A549 (cell line): Measurements from ENCODE around the gene RSPH6A. TPM values are rescaled to one million over a fixed set of nuclear protein-coding genes. Genes with fewer than 3 reads are reported as not detected.
A peak's percentile ranks its signal among the peaks of the same experiment; 100 is the strongest.

ENCODE experiments used
- ATAC-seq, 2 experiments: fragments of 200-7000 bp in 1 of 2; fragments of >200 bp in 1 of 2; cut with Nextera tagmentation in 1 of 2; cut with Tn5 transposase in 1 of 2; 3 replicates each; pipeline versions ENCODE4 v1.8.0 to v1.9.1; 2018 to 2020; ENCODE audit warnings: mild to moderate bottlenecking in 1 of 2, moderate library complexity in 1 of 2
- CTCF ChIA-PET: fragments of 300-600 bp; sonication (Branson Sonifier 250); formaldehyde crosslinking; extraction: SDS; loops from one replicate; lab custom pipeline; 2021; ENCODE audit warnings: antibody characterized with exemption, inconsistent platforms; lab: Yijun Ruan, JAX
- POLR2A ChIA-PET: fragments of 350-600 bp; formaldehyde crosslinking; extraction: SDS; loops from one replicate; lab custom pipeline; 2021; ENCODE audit warnings: antibody characterized with exemption, inconsistent platforms; lab: Yijun Ruan, JAX
- DNase-seq, 2 experiments: peaks; one replicate each; pipeline versions ENCODE4 v3.0.0 to v3.0.0-alpha.2; 2011 to 2016; ENCODE audit warnings: low read depth in 1 of 2, low spot score in 1 of 2
- FAIRE-seq: peaks from 2 replicates; lab custom pipeline; 2011; peaks lifted over from hg19 to GRCh38; lab: Jason Lieb, UNC
- H3K27ac ChIP-seq, 2 experiments: fragments of >200 bp; sonication (Bioruptor Twin); formaldehyde crosslinking; 3 replicates each; pipeline ENCODE4 v1.5.1; 2016 to 2017
- H3K4me1 ChIP-seq: fragments of >200 bp; sonication (Bioruptor Twin); formaldehyde crosslinking; 3 replicates; pipeline ENCODE4 v1.6.1; 2016
- H3K4me2 ChIP-seq: fragments of >200 bp; sonication (Bioruptor Twin); formaldehyde crosslinking; 3 replicates; pipeline ENCODE4 v1.6.1; 2016
- H3K4me3 ChIP-seq: fragments of >200 bp; sonication (Bioruptor Twin); formaldehyde crosslinking; 3 replicates; pipeline ENCODE4 v1.5.1; 2016
- H3K9me3 ChIP-seq: fragments of >200 bp; sonication (Bioruptor Twin); formaldehyde crosslinking; 3 replicates; pipeline ENCODE4 v1.6.1; 2016
- BCL3 ChIP-seq: fragments of >200 bp; sonication (Bioruptor Twin); formaldehyde crosslinking; IDR thresholded peaks from 3 replicates; pipeline ENCODE4 v1.6.1; 2016
- BHLHE40 ChIP-seq: IDR thresholded peaks from 2 replicates; pipeline ENCODE4 v1.6.1; 2012; ENCODE audit warnings: low read depth, low read length, inconsistent platforms
- CBX8 ChIP-seq: fragments of 200-600 bp; sonication (generic); IDR thresholded peaks from 2 replicates; pipeline ENCODE4 v1.6.1; 2016
- CEBPB ChIP-seq, 2 experiments: fragments of >200 bp in 1 of 2; sonication (Bioruptor Twin) in 1 of 2; formaldehyde crosslinking in 1 of 2; IDR thresholded peaks; 2 replicates each; pipeline ENCODE4 v1.6.1; 2012 to 2016
- CHD2 ChIP-seq: fragments of 150-350 bp; IDR thresholded peaks from 2 replicates; pipeline ENCODE4 v1.6.1; 2014; ENCODE audit warnings: low read length; ENCODE audit not compliant: partially characterized antibody
- CHD4 ChIP-seq: fragments of 200-600 bp; sonication (generic); IDR thresholded peaks from 2 replicates; pipeline ENCODE4 v1.6.1; 2016; ENCODE audit warnings: antibody characterized with exemption, mild to moderate bottlenecking, borderline replicate concordance
- EHF ChIP-seq: fragments of 250-450 bp; sonication (Bioruptor Pico); IDR thresholded peaks from 2 replicates; pipeline ENCODE4 v1.5.0; 2020; ENCODE audit warnings: mild to moderate bottlenecking
- EHMT2 ChIP-seq: fragments of 200-600 bp; sonication (generic); IDR thresholded peaks from 2 replicates; pipeline ENCODE4 v1.6.1; 2016; ENCODE audit warnings: antibody characterized with exemption, low read depth, mild to moderate bottlenecking, moderate library complexity
- FOSB ChIP-seq: fragments of 250-450 bp; sonication (Bioruptor Pico); IDR thresholded peaks from 2 replicates; pipeline ENCODE4 v1.5.0; 2020; ENCODE audit warnings: mild to moderate bottlenecking, moderate library complexity
- FOSL2 ChIP-seq, 2 experiments: fragments of 450-650 bp in 1 of 2; fragments of >200 bp in 1 of 2; sonication (Bioruptor Twin) in 1 of 2; formaldehyde crosslinking; IDR thresholded peaks; 2 replicates each; pipeline versions ENCODE4 v1.5.0 to v1.6.1; 2016 to 2020; ENCODE audit warnings: mild to moderate bottlenecking in 1 of 2, moderate library complexity in 1 of 2
- FOXS1 ChIP-seq: fragments of 250-450 bp; sonication (Bioruptor Pico); IDR thresholded peaks from 2 replicates; pipeline ENCODE4 v1.5.0; 2020; ENCODE audit warnings: mild to moderate bottlenecking, moderate library complexity
- HOXB5 ChIP-seq: fragments of 250-450 bp; sonication (Bioruptor Pico); IDR thresholded peaks from 2 replicates; pipeline ENCODE4 v1.5.0; 2020; ENCODE audit warnings: mild to moderate bottlenecking, moderate library complexity
- JUNB ChIP-seq: fragments of >200 bp; sonication (Bioruptor Twin); formaldehyde crosslinking; IDR thresholded peaks from 2 replicates; pipeline ENCODE4 v1.6.1; 2016
- MAFK ChIP-seq: fragments of 450-650 bp; IDR thresholded peaks from 2 replicates; pipeline ENCODE4 v1.6.1; 2014; ENCODE audit not compliant: partially characterized antibody
- MAZ ChIP-seq: fragments of 150-350 bp; IDR thresholded peaks from 2 replicates; pipeline ENCODE4 v1.6.1; 2014; ENCODE audit warnings: antibody characterized with exemption, low read depth, low read length, borderline replicate concordance
- NR3C1 ChIP-seq: fragments of >200 bp; sonication (Bioruptor Twin); formaldehyde crosslinking; IDR thresholded peaks from 3 replicates; pipeline ENCODE4 v1.6.1; 2017
- PHF8 ChIP-seq: fragments of 200-600 bp; sonication (generic); IDR thresholded peaks from 2 replicates; pipeline ENCODE4 v1.6.1; 2016; ENCODE audit warnings: low read depth, mild to moderate bottlenecking, antibody characterized with exemption, moderate library complexity, borderline replicate concordance
- RAD21 ChIP-seq, 2 experiments: fragments of >200 bp in 1 of 2; sonication (Bioruptor Twin) in 1 of 2; formaldehyde crosslinking in 1 of 2; IDR thresholded peaks in 1 of 2; conservative IDR thresholded peaks in 1 of 2; 2 replicates in 1 of 2; 3 replicates in 1 of 2; pipeline ENCODE4 v1.6.1; 2012 to 2018; ENCODE audit warnings: inconsistent platforms in 1 of 2
- RARB ChIP-seq: fragments of 250-450 bp; sonication (Bioruptor Pico); IDR thresholded peaks from 2 replicates; pipeline ENCODE4 v1.8.0; 2021; ENCODE audit warnings: mild to moderate bottlenecking, moderate library complexity
- RCOR1 ChIP-seq: fragments of 150-350 bp; IDR thresholded peaks from 2 replicates; pipeline ENCODE4 v1.6.1; 2014; ENCODE audit warnings: antibody characterized with exemption, low read length, low read depth
- RFX5 ChIP-seq: fragments of 450-650 bp; IDR thresholded peaks from 2 replicates; pipeline ENCODE4 v1.7.1; 2014; ENCODE audit warnings: antibody characterized with exemption, mild to moderate bottlenecking, moderate library complexity
- SMC3 ChIP-seq: fragments of >200 bp; sonication (Bioruptor Twin); formaldehyde crosslinking; IDR thresholded peaks from 3 replicates; pipeline ENCODE4 v1.6.1; 2018; ENCODE audit warnings: inconsistent platforms
- ZC3H11A ChIP-seq: fragments of 450-650 bp; IDR thresholded peaks from 2 replicates; pipeline ENCODE4 v1.6.1; 2014; ENCODE audit warnings: antibody characterized with exemption, mild to moderate bottlenecking
- ZFP36 ChIP-seq: fragments of 450-650 bp; IDR thresholded peaks from 2 replicates; pipeline ENCODE4 v1.6.1; 2014; ENCODE audit warnings: borderline replicate concordance; ENCODE audit not compliant: partially characterized antibody
- WGBS: methylation state at CpG from one replicate; pipeline ENCODE4 v1.1.6; 2017; ENCODE audit errors: missing lambda C conversion rate; 5-methylcytosine and 5-hydroxymethylcytosine counted together
- polyA plus RNA-seq, 4 experiments: library from polyadenylated mRNA; depleted of rRNA in 3 of 4; stranded (reverse); fragments of >200 nt; fragmentation: RNase III in 1 of 4; extraction: RNeasy Plus Mini Kit Qiagen cat#74134 plus additional on column Dnase treatment in 1 of 4; gene quantifications; 2 replicates in 3 of 4; 3 replicates in 1 of 4; pipeline ENCODE4 v1.2.3, GENCODE V29; 2011 to 2017
- TF ChIP-seq, protein P1 (sequence below): fragments of 250-450 bp; sonication (Bioruptor Pico); IDR thresholded peaks from 2 replicates; pipeline ENCODE4 v1.5.0; 2021; ENCODE audit warnings: mild to moderate bottlenecking, moderate library complexity, borderline replicate concordance
- TF ChIP-seq, protein P2 (sequence below): IDR thresholded peaks from 2 replicates; pipeline ENCODE4 v1.6.1; 2012

The RSPH6A gene
- polyA plus RNA-seq, 2 of the 4 experiments (the other 2 are of a cell fraction): not detected

GRCh38 chr19:45847663-45848062, 32.6 kb upstream of the RSPH6A start:
- no peak overlapping the region for H3K27ac ChIP-seq
- no peaks in the 10 kb centered on the region for H3K9me3 ChIP-seq
- ChIA-PET CTCF (interaction anchor here (0.6 to 16.0 kb wide), 6 partner anchors 11 to 49 kb away, joined by 3 to 169 read pairs (median 4); partner anchors contain the start of genes FOXA3 and SYMPK), POLR2A (no interaction called here)
- WGBS: 94% methylated on average over 13 of the region's 13 CpGs
- H3K4me2 ChIP-seq: no peak overlapping the region
- DNase-seq (no peak), FAIRE-seq (no peak)
- H3K4me1 ChIP-seq: no peaks in the 10 kb centered on the region
- no peak for TF ChIP-seq ZC3H11A
- TF ChIP-seq RAD21 (conservative IDR thresholded peaks at IDR 0.05 in 1 of 2, IDR thresholded peaks at IDR 0.05 in 1 of 2): no peak
- TF ChIP-seq NR3C1: no peak
- no peak for TF ChIP-seq ZFP36
- TF ChIP-seq JUNB: no peak
- no peak for TF ChIP-seq RCOR1
- no peak for TF ChIP-seq EHMT2
- no peak for TF ChIP-seq FOSB
- no peak for TF ChIP-seq EHF
- TF ChIP-seq RARB (CRISPR knock-in tag): no peak
- no peak for TF ChIP-seq SMC3
- TF ChIP-seq, protein P1, sequence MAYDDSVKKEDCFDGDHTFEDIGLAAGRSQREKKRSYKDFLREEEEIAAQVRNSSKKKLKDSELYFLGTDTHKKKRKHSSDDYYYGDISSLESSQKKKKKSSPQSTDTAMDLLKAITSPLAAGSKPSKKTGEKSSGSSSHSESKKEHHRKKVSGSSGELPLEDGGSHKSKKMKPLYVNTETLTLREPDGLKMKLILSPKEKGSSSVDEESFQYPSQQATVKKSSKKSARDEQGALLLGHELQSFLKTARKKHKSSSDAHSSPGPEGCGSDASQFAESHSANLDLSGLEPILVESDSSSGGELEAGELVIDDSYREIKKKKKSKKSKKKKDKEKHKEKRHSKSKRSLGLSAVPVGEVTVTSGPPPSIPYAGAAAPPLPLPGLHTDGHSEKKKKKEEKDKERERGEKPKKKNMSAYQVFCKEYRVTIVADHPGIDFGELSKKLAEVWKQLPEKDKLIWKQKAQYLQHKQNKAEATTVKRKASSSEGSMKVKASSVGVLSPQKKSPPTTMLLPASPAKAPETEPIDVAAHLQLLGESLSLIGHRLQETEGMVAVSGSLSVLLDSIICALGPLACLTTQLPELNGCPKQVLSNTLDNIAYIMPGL (CRISPR knock-in tag): no peak
- TF ChIP-seq CHD4: no peak
- TF ChIP-seq, all 56 proteins: peak for 0
- no peak overlapping the region for H3K4me3 ChIP-seq
- ATAC-seq: no peak

DNA sequence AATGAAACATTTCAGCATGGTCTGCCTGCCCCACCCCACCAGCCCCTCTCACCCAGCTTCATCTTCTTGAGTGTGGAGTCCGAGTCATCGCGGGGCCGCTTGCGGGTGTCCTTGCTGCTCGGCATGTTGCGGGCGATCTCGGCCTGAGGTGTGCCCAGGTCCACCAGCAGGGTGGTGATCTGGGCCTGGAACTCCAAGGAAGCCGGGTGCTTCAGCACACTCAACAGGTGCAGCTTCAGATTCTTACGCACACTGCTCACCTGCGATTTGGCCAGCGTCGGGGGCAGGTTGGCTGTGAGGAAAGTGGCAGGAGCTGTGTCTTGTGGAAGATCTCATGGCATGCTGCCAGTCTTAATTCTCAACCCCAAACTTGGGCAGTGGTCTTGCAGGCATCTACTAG, 27.1 kb upstream of the RSPH6A start:
- Histone ChIP-seq H3K9me3 (peaks cover 8% of the 10 kb centered on the region), H3K4me2 (no peak overlapping the region), H3K4me3 (no peak overlapping the region), H3K27ac (no peak overlapping the region), H3K4me1 (no peaks in the 10 kb centered on the region)
- ATAC-seq (peak; percentile 29 to 40; a peak in 3 of 6 replicates), DNase-seq (no peak), FAIRE-seq (no peak)
- ChIA-PET POLR2A (interaction anchor here (1.1 kb wide), 1 partner anchor 21 kb away, joined by 4 read pairs; no protein-coding TSS in a partner anchor), CTCF (interaction anchor here (0.9 to 6.8 kb wide), 6 partner anchors 10 to 44 kb away, joined by 3 to 50 read pairs (median 4); partner anchors contain the start of gene FOXA3)
- no peak for TF ChIP-seq BHLHE40
- no peak for TF ChIP-seq BCL3
- TF ChIP-seq MAZ: no peak
- TF ChIP-seq EHF: no peak
- TF ChIP-seq FOXS1 (CRISPR knock-in tag): no peak
- no peak for TF ChIP-seq FOSL2 (IDR thresholded peaks at IDR 0.05)
- TF ChIP-seq FOSL2 (CRISPR knock-in tag; IDR thresholded peaks at IDR 0.05): no peak
- TF ChIP-seq EHMT2: no peak
- no peak for TF ChIP-seq MAFK
- TF ChIP-seq, protein P2, sequence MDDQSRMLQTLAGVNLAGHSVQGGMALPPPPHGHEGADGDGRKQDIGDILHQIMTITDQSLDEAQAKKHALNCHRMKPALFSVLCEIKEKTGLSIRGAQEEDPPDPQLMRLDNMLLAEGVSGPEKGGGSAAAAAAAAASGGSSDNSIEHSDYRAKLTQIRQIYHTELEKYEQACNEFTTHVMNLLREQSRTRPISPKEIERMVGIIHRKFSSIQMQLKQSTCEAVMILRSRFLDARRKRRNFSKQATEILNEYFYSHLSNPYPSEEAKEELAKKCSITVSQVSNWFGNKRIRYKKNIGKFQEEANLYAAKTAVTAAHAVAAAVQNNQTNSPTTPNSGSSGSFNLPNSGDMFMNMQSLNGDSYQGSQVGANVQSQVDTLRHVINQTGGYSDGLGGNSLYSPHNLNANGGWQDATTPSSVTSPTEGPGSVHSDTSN: no peak
- TF ChIP-seq CHD2: no peak
- TF ChIP-seq RFX5: no peak
- no peak for TF ChIP-seq PHF8
- no peak for TF ChIP-seq CBX8
- TF ChIP-seq NR3C1: no peak
- TF ChIP-seq, protein P1 (CRISPR knock-in tag): no peak
- no peak for TF ChIP-seq HOXB5
- no peak for TF ChIP-seq FOSB
- TF ChIP-seq CEBPB (IDR thresholded peaks at IDR 0.05): no peak
- WGBS: 94% methylated on average over 14 of the region's 14 CpGs
